Stimulated activated CD8-positive, alpha-beta memory T cell treated with anti-CD3 and anti-CD28 coated beads, Interleukin-15, amount 100 ng/mL, for 4 hours (primary cell): ENCODE results near the gene PHOSPHO1.

Experiments
- DNase-seq, 2 donors: peaks; one replicate each; pipeline ENCODE4 v3.0.0-alpha.2; 2020; ENCODE audit warnings: low read depth in 2 of 2

Gene PHOSPHO1

DNA sequence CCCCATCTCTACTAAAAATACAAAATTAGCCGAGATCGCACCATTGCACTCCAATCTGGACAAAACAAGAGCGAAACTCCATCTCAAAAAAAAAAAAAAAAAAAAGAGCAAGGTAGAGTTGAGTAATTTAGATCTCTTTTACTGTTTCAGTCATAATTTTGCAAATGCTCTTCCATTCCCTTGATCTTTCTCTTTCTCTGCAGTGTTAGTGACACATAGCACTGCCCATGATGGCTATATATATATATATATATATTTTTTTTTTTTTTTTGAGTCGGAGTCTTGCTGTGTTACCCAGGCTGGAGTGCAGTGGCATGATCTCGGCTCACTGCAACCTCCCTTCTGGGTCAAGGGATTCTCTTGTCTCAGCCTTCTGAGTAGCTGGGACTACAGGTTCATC is 12.2 kb upstream of the PHOSPHO1 start:
- DNase-seq = no peak

DNA sequence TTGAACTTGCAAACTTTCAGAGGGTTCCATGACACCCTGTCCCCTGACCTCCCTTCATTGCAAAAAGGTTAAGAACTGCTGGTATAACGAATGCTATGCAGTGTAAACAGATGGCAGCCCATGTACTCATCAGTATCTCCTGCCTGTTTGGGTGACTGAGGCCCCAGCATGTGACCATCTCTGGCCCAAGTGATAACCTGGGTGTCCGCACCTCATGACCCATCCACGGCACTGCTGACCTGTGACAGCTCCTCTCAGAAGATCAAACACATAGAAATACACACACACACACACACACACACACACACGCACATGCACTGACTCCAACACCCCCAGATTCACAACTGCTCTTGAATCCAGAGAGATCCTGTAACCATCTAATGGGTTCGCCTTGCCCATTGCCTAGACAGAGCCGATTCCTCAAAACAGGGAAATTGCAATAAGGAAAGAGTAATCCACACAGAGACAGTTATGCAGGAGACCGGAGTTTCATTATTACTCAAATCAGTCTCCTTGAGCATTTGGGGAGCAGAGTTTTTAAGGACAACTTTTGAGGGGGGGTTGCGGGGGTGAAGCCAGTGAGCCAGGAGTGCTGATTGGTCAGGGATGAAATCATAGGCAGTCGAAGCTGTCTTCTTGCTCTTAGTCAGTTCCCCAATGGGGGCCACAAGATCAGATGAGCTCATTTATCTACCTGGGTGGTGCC is 11.3 kb upstream of the PHOSPHO1 start:
- DNase-seq = no peak

DNA sequence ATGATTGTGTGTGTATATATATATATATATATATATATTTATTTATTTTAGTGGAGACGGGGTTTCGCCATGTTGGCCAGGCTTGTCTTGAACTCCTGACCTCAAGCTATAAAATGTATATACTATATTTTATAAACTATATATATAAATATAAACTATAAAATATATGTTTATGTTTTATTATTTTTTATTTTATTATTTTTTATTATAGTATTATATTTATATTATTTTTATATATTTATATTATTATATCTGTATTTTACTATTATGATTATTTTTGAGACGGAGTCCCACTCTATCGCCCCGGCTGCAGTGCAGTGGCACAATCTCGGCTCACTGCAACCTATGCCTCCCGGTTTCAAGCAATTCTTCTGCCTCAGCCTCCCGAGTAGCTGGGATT is 10.5 kb upstream of the PHOSPHO1 start:
- DNase-seq = no peak

GRCh38 chr17:49240619-49241018 is 10.0 kb upstream of the PHOSPHO1 start:
- no peak for DNase-seq

DNA sequence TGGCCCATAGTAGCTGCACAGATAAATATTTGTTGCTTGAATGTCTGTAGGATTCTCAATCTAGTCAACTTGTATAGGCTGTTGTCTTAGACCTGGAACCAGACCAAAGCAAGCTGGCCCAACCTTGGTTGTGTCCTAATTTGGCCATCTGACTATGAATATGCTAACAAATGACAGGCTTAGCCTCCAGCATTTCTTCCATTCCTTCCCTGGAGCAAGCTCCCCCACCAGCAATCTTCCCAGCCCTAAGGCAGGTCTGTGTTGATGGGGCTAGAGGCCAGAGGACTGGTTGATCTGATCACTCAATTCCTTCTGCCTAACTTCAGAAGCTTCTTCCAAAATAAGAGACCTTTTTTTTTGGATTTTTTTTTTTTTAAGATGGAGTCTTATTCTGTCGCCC is 9.4 kb upstream of the PHOSPHO1 start:
- DNase-seq = no peak

GRCh38 chr17:49235896-49236295 is 5.3 kb upstream of the PHOSPHO1 start:
- no peak for DNase-seq

- DNase-seq = no peak
Observed at GRCh38 chr17:49234509-49235080, 4.0 kb upstream of the PHOSPHO1 start.

GRCh38 chr17:49231563-49231894 is 942 bp upstream of the PHOSPHO1 start:
- no peak for DNase-seq

DNA sequence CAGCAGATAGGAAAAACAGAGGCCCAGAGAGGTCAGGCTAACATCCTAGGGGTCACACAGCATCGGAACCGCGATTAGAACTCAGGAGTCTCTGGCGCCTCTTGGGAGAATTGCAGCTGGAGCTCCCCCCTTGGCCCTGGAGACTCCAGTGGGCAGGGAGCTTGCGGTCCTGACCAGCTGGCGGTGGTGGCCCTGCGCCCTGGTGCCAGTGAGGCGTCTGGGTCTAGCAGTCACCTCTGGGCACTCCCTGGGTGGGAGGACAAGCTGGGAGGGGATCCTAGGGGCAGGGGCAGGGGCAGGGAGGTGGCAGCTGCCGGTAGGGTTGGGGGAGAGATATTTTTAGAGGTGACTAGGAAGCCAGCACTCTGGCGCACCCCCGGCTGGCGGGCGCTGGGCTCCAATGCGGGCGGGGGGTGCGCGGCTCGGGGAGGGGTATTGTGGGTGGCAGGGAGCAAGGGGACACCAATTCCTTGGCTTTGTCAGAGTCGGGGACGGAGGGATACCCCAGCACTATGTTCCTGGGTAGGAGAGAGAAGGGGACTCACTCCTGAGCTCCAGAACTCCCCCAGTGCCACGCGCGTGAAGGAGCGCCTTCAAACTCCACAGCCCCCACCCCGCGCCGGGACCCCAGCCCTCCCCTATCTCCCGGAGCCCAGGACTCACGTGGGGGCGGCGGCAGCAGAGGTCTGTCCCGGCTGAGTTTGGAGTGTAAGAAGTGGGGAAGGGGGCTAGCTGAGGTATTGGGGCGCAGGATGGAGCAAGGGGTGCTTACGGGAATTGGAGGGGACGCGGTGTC is 584 bp downstream of the PHOSPHO1 start:
- no peak for DNase-seq

GRCh38 chr17:49229076-49229804 is 1.3 kb downstream of the PHOSPHO1 start:
- no peak for DNase-seq

GRCh38 chr17:49227436-49228261 is 2.9 kb downstream of the PHOSPHO1 start:
- peak in 1 of 2 donors; percentile 66 for DNase-seq

GRCh38 chr17:49226771-49227435 is 3.7 kb downstream of the PHOSPHO1 start:
- DNase-seq = no peak

- DNase-seq = no peak
Observed at GRCh38 chr17:49225554-49226236, 4.9 kb downstream of the PHOSPHO1 start.

- DNase-seq = no peak
Observed at GRCh38 chr17:49224997-49225337, 5.6 kb downstream of the PHOSPHO1 start.

DNA sequence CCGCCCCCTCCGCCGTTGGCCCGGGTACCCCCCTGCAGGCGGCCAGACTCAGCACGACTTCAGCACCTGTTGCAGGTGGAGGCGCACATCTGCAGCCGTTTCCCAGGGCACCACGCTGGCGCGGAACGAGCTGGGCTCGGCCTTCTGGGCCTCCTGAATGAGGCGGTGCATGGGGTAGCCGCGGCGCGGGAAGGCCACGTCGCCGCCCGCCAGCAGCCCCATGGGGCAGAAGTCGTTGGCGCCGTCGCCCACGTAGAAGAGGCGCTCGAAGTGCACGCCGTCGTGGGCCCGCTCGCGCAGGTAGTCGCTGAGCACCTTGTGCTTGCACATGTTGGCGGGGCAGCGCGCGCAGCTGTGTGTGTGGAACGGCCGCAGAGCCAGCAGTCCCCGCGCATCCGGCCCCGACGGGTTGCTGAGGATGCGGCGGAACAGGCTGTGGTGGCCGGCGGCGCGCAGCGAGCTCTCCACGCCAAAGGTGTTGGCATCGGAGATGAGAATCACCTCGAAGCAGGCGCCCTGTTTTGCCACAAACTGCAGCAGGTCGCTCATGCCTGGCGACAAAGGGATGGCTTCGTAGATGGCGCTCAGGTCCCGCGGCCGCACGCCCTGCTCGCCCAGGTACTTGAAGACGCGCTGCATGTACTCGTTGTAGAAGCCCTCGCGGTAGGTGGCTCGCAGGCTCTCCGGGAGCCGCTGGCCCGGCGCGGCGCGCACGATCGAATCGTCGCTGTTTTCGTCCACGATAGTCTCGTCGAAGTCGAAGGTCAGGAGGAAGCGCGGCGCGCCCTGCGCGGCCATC is 6.2 kb downstream of the PHOSPHO1 start:
- DNase-seq = no peak

- no peak for DNase-seq
Observed at GRCh38 chr17:49223517-49224197, 6.9 kb downstream of the PHOSPHO1 start.

DNA sequence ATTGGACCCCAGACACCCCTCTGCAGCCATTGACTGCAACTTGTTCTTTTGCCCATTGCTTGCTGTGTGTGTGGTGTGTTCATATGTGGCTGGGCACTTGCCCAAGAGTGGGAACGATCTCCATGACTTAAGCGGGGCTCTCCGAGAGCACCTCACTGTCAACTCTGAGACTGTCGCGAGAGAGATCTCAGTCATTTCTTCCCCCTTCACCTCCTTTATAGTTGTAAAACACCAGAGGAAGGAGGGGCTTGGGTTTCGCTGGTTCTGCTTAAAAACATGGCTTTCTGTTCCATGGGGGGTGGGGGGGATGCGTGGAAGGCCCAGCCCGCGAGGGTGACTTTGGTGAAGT is 7.4 kb downstream of the PHOSPHO1 start:
- DNase-seq = no peak

GRCh38 chr17:49219987-49220386 is 10.6 kb downstream of the PHOSPHO1 start:
- no peak for DNase-seq
